ELF-1 (cell line): ENCODE results near the gene LIMK2.
"Not testable (repeated sequence)": the region's sequence is repeated elsewhere in the genome, so short reads cannot be mapped to it uniquely, and the experiment has no call there.

Experiments
- DNase-seq: peaks from one replicate; pipeline ENCODE4 v3.0.0-alpha.2; 2016; ENCODE audit warnings: low read depth, low spot score

The LIMK2 gene

GRCh38 chr22:31244046-31244942 is 32.2 kb downstream of the LIMK2 start:
- DNase-seq, result peak; percentile 86

GRCh38 chr22:31244943-31245451 is 32.9 kb downstream of the LIMK2 start:
- DNase-seq, result no peak

GRCh38 chr22:31245998-31246397 is 33.9 kb downstream of the LIMK2 start:
- DNase-seq, result not testable (repeated sequence)

DNA sequence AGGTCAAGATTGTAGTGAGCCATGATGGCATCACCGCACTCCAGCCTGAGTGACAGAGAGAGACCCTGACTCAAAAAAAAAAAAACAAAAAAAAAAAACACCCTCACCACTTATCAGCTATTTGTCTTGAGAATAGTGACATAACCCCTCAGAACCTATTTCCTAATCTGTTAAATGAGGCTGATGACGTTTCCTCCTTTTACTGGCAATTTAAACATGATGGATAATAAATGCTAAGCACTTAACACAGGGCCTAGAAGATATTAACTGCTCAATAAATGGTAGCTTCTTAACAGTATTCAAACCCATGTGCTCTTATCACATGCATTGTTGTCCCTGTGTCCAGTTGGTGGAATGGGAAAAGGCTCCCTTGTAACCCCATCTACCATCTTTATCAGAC is 34.6 kb downstream of the LIMK2 start:
- DNase-seq, result no peak

DNA sequence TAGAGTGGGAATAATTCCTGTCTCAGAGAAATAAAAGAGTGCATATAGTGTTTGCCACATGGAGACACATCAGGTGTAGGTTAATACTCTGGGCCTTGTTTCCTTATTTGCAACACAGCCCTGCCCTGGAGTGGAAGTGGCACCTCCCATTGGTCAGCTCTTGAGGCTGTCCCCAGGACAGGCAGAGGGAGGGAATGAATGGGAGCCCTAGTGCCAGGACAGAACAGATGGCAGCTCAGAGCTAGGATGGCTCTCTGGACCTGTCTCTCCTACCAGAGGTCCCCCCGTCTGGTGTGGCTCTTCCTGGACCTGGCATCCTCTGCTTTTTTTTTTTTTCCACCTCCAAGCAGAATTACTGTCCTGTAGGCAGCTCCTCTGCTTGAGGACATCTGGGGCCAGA is 35.6 kb downstream of the LIMK2 start:
- no peak for DNase-seq

GRCh38 chr22:31248138-31248745 is 36.1 kb downstream of the LIMK2 start:
- DNase-seq, result peak; percentile 95

GRCh38 chr22:31248965-31249958 is 37.2 kb downstream of the LIMK2 start:
- DNase-seq, result peak; percentile 80

DNA sequence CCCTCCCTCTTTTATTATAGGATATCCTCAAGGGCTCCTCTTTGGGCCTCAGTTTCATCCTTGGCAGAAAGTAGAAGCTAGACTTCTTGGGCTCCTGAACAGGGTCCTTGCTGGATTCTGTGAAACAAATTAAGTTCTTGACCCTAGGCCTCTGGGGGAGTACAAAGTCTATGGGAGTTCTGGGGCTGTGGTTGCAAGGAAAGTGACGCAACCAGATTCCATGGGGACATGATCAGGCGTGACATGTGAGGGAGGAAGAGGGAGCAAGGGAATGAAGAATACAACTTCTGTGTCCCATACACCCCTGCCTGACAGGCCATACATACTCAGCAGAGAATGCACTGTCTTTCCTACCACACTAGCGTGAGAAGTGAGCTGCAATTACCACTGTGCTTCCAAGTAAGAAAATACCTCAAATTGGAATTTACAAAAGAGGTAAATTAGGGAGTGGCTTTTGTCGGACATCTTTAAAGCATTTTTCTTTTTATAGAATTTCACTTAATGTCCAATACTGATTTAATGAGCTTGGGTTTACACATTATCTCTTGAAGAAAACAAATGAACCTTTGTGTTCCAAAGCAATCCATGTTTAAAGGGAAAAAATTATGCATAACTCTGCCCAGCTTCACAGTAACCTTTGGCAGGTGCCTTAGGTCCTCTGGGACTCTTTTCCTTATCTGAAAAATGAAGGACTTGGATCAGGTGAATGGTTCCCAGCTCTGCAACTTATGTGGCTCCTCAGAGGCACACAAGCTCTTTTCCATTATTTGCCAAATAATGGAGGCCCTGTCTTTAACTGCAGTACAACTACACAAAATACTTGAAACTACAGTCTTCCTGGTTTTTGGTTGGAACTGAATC is 38.9 kb downstream of the LIMK2 start:
- DNase-seq, result no peak

GRCh38 chr22:31253949-31254348 is 41.9 kb downstream of the LIMK2 start:
- peak; percentile 97 for DNase-seq

- DNase-seq, result no peak
Observed at GRCh38 chr22:31259798-31260473, 47.8 kb downstream of the LIMK2 start.

DNA sequence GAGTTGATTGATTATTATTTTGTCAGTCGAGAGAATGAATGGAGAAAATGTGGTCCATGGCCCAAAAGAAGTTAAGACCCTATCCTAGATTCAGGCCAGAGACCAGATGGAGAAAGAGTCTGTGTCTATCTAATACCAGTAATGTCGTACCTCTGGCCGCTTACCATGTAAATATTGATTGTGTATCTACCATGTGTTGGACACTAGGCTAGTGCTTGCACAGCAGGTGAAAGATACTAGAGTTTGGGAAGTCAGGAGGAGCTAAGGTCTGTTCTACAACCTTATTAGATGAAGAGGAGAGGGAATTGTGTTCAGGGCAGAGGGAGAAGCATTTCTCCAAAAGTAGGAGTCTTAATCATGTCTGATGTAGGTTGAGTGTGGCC is 48.4 kb downstream of the LIMK2 start:
- no peak for DNase-seq

DNA sequence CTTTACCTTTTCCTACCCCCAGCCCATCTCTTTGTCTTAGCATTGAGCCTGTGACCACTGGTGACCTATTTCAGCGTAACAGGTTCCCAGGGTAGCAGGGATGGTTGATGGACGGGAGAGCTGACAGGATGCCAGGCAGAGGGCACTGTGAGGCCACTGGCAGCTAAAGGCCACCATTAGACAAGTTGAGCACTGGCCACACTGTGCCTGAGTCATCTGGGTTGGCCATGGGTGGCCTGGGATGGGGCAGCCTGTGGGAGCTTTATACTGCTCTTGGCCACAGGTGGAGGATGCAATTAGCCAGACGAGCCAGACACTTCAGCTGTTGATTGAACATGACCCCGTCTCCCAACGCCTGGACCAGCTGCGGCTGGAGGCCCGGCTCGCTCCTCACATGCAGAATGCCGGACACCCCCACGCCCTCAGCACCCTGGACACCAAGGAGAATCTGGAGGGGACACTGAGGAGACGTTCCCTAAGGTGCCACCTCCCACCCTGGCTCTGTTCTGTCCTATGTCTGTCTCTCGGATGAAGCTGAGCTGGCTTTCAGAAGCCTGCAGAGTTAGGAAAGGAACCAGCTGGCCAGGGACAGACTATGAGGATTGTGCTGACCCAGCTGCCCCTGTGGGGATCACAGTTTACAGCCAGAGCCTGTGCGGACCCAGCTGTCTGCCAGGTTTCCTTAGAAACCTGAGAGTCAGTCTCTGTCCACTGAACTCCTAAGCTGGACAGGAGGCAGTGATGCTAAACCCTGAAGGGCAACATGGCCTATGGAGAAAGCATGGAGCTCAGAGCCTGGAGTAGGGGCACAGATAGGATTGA is 50.4 kb downstream of the LIMK2 start:
- no peak for DNase-seq

- DNase-seq, result no peak
Observed at GRCh38 chr22:31263896-31264640, 52.0 kb downstream of the LIMK2 start.

DNA sequence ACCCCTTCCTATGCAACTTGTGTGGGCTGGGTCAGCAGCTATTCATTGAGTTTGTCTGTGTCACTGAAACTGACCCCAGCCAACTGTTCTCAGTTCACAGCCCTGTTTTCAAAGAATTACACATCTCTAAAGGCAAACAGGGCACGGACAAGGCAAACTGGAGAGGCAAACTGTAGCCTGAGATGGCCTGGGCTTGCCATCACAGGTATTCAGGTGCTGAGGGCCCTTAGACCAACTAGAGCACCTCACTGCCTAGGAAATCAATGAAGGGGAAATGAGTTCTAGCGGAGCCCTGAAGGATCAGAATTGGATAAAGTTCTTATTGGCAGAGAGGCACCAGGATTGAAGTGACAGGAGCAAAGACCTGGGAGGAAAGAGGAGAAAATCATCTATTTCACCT is 56.2 kb downstream of the LIMK2 start:
- DNase-seq, result no peak

- DNase-seq, result peak; percentile 85
Observed at GRCh38 chr22:31269892-31270579, 57.9 kb downstream of the LIMK2 start.

DNA sequence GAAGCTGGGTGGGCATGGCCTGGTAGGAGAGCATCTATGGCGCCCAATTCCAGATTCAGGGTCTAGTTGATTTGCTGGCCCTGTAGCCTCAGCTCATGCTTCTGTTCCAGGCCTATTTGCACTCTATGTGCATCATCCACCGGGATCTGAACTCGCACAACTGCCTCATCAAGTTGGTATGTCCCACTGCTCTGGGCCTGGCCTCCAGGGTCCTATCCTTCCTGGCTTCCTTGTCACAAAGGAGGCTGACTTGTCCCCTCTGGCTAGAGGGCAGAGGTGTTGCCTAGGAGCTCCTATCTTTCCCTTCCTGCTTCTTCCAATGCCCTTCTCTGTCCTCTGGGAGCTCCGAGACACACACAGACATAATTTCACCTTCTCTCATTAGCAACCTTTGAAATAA is 58.9 kb downstream of the LIMK2 start:
- peak; percentile 49 for DNase-seq

- no peak for DNase-seq
Observed at GRCh38 chr22:31271485-31271884, 59.4 kb downstream of the LIMK2 start.
